Measurements from ENCODE around the gene SLC6A14. TPM values are rescaled to one million over a fixed set of nuclear protein-coding genes. Genes with fewer than 3 reads are reported as not detected.

Gene SLC6A14, protein sequence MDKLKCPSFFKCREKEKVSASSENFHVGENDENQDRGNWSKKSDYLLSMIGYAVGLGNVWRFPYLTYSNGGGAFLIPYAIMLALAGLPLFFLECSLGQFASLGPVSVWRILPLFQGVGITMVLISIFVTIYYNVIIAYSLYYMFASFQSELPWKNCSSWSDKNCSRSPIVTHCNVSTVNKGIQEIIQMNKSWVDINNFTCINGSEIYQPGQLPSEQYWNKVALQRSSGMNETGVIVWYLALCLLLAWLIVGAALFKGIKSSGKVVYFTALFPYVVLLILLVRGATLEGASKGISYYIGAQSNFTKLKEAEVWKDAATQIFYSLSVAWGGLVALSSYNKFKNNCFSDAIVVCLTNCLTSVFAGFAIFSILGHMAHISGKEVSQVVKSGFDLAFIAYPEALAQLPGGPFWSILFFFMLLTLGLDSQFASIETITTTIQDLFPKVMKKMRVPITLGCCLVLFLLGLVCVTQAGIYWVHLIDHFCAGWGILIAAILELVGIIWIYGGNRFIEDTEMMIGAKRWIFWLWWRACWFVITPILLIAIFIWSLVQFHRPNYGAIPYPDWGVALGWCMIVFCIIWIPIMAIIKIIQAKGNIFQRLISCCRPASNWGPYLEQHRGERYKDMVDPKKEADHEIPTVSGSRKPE
- not detected for total RNA-seq
- not detected for polyA plus RNA-seq
- long read RNA-seq, donor 1 = 0 reads
- long read RNA-seq, donor 2 = 0 reads
- long read RNA-seq, donor 3 = 0 reads
- long read RNA-seq, donor 4 = 0 reads

DNA sequence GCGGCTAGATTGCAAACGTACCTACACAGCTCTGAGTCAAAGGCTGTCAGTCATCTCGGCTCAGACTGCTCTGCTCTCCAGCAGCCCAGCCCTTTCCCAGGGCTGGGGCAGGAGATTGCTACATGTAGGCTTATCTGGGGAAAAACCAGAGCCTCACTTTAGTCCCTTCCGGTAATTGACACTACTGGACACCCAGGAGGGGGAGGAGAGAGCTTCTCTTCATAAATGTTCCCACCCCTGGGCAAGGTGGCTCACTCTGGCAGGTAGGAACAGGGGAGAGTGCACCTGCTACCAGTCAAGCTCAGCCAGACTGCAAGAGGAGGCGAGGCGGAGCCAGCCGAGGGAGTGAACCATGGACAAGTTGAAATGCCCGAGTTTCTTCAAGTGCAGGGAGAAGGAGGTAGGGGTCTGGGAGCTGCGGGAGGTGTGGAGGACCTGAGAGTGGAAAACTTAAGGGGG is at the start of gene SLC6A14:
TSS of gene SLC6A14 (plus strand) at position 249 of the 459 bp plus-strand sequence. CDS start at position 353, 104 bp downstream.
- intact Hi-C loops (cut with DNase I) = no loop called here
- Histone ChIP-seq H3K27ac (ENCODE audit: low read length) (no peak within 1 kb of the TSS), H3K9me3 (ENCODE audit: control insufficient read depth, low read length) (no peaks in the 10 kb centered on the region), H3K27me3 (ENCODE audit: control insufficient read depth, insufficient read depth) (no peaks in the 10 kb centered on the region), H3K4me3 (ENCODE audit: low read length) (no peak within 1 kb of the TSS), H3K4me1 (ENCODE audit: control insufficient read depth, insufficient read depth, low read length) (no peaks in the 10 kb centered on the region)
- 66% methylated on average over 9 of the region's 9 CpGs for WGBS
- DNase-seq (no peak), ATAC-seq (no peak)

DNA sequence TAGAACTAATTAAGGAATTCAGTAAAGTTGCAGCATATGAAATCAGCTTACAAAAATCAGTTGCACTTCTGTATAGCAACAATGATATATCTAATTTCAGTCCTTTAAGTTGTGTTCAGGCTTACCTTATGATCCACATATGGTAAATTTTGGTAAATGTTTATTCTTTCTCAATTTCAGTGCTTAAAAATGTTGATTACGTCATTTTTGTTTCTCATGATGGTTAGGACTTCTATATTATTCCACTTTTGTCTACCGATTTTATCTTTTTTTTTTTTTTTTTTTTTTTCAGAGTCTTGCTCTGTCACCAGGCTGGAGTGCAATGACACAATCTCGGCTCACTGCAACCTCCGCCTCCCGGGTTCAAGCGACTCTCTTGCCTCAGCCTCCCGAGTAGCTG is 40.7 kb upstream of the SLC6A14 start:
- no peaks in the 10 kb centered on the region for H3K4me1 ChIP-seq (ENCODE audit: control insufficient read depth, insufficient read depth, low read length)
- H3K9me3 ChIP-seq (ENCODE audit: control insufficient read depth, low read length) = no peaks in the 10 kb centered on the region
- DNase-seq (no peak), ATAC-seq (no peak)
- WGBS = 86% methylated on average over 7 of the region's 7 CpGs
- no peak overlapping the region for H3K4me3 ChIP-seq (ENCODE audit: low read length)
- no peak overlapping the region for H3K27ac ChIP-seq (ENCODE audit: low read length)
- intact Hi-C loops (cut with DNase I) = no loop called here
- H3K27me3 ChIP-seq (ENCODE audit: control insufficient read depth, insufficient read depth) = no peaks in the 10 kb centered on the region

DNA sequence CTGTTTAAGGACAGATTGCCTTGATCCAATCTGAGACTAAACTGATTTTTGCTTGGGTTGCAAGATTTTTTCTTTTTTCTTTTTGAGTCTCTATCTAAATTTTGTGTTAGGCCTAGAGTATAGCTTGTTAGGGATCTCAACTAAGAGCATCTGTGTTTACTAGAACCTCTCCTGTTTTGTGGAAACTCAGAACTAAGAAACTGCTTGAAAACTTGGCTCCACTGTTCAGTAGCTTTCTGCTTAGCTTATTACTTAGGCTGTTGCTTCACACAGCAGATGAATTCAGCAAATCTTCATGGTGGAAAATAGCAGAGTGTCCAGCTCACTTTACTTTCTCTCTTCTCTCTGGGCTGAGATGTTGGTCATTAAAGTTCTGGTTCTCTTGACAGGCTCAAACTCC is 36.7 kb upstream of the SLC6A14 start:
- DNase-seq = no peak
- Histone ChIP-seq H3K4me1 (ENCODE audit: control insufficient read depth, insufficient read depth, low read length) (no peaks in the 10 kb centered on the region), H3K9me3 (ENCODE audit: control insufficient read depth, low read length) (no peaks in the 10 kb centered on the region), H3K4me3 (ENCODE audit: low read length) (no peak overlapping the region), H3K27ac (ENCODE audit: low read length) (no peak overlapping the region), H3K27me3 (ENCODE audit: control insufficient read depth, insufficient read depth) (no peaks in the 10 kb centered on the region)
- no peak for ATAC-seq
- intact Hi-C loops (cut with DNase I) = no loop called here

DNA sequence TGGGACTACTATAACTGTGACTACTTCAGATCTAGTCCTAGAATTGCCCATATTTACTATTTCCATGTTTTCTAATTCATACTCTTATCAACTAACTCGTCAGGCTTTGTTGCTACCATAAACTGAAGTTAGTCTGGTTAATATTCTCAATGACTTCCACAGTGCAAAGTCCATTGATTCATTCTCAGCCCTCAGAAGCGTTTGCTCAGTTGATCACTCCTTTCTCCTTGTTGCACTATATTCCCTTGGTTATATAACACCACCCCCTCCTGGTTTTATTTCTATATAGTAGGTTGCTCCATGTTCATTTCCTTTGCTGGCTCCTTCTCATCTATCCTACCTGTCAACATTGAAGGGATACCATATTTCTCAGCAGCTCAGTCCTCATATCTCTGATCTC is 27.2 kb upstream of the SLC6A14 start:
- H3K27me3 ChIP-seq (ENCODE audit: control insufficient read depth, insufficient read depth) = no peaks in the 10 kb centered on the region
- intact Hi-C loops (cut with DNase I) = no loop called here
- no peaks in the 10 kb centered on the region for H3K9me3 ChIP-seq (ENCODE audit: control insufficient read depth, low read length)
- ATAC-seq = no peak
- no peaks in the 10 kb centered on the region for H3K4me1 ChIP-seq (ENCODE audit: control insufficient read depth, insufficient read depth, low read length)
- 55% methylated on average over 2 of the region's 2 CpGs for WGBS
- H3K27ac ChIP-seq (ENCODE audit: low read length) = no peak overlapping the region
- H3K4me3 ChIP-seq (ENCODE audit: low read length) = no peak overlapping the region
- no peak for DNase-seq

DNA sequence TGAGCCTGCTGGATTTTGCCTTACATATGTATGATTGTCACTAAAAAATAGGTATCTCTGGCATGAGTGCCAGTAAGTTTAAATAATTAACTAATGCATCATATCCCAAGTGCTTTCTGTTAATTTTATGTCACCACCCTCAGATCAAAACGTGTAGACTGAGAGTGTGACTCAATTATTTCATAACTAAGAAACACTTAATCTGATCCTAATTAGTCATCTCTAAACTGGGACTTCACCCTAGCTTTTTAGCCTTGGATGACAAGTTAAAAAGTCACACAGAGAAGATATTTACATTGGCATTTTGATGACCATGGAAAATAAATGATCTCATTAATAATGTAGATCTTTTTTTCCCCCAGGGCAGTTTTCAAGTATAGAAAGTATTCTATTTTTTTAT is 23.1 kb upstream of the SLC6A14 start:
- Histone ChIP-seq H3K9me3 (ENCODE audit: control insufficient read depth, low read length) (no peaks in the 10 kb centered on the region), H3K27me3 (ENCODE audit: control insufficient read depth, insufficient read depth) (no peaks in the 10 kb centered on the region), H3K4me1 (ENCODE audit: control insufficient read depth, insufficient read depth, low read length) (no peaks in the 10 kb centered on the region), H3K27ac (ENCODE audit: low read length) (no peak overlapping the region), H3K4me3 (ENCODE audit: low read length) (no peak overlapping the region)
- DNase-seq (no peak), ATAC-seq (no peak)
- intact Hi-C loops (cut with DNase I) = no loop called here
- 13% methylated on average over 1 of the region's 1 CpG for WGBS

DNA sequence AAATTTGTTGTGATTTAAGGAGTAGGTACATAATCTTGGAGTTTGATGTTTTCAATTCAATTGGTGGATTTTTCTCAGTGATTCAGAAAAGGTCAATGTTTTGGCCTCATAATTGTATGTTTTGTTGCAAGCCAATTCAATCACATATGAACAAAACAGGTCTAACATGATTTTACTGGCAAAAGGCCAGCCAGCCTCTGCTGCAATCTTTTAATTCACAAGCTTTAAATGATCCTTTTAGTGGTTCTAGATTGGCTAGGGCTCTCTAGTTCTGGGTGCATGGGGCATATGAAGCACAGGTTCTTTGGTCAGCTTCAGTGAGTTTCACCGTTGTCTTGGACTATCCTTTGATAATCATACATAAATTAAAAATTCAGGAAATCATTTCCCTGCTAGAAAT is 19.2 kb upstream of the SLC6A14 start:
- 89% methylated on average over 1 of the region's 1 CpG for WGBS
- H3K4me3 ChIP-seq (ENCODE audit: low read length) = no peak overlapping the region
- DNase-seq (no peak), ATAC-seq (no peak)
- H3K9me3 ChIP-seq (ENCODE audit: control insufficient read depth, low read length) = no peaks in the 10 kb centered on the region
- no peaks in the 10 kb centered on the region for H3K4me1 ChIP-seq (ENCODE audit: control insufficient read depth, insufficient read depth, low read length)
- intact Hi-C loops (cut with DNase I) = no loop called here
- no peaks in the 10 kb centered on the region for H3K27me3 ChIP-seq (ENCODE audit: control insufficient read depth, insufficient read depth)
- no peak overlapping the region for H3K27ac ChIP-seq (ENCODE audit: low read length)

DNA sequence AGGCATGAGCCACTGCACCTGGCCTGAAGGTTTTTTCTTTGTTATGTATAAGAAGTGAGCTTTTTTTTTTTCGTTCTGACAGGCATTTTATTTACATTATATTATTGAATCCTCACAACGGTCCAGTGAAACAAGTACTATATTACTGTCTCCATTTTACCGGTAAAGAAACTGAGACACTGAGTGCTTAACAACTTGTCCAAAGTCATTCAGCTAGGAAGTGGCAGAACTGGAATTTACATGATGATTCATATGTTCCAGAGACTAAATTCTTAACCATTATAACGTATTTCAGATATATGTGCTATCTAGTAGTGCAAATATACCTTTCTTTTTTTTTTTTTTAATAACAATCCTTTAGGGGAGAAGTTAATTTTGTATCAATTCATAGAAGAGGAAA is 18.4 kb upstream of the SLC6A14 start:
- intact Hi-C loops (cut with DNase I) = no loop called here
- no peaks in the 10 kb centered on the region for H3K27me3 ChIP-seq (ENCODE audit: control insufficient read depth, insufficient read depth)
- 72% methylated on average over 4 of the region's 4 CpGs for WGBS
- no peak overlapping the region for H3K4me3 ChIP-seq (ENCODE audit: low read length)
- no peak overlapping the region for H3K27ac ChIP-seq (ENCODE audit: low read length)
- DNase-seq (no peak), ATAC-seq (no peak)
- H3K4me1 ChIP-seq (ENCODE audit: control insufficient read depth, insufficient read depth, low read length) = no peaks in the 10 kb centered on the region
- H3K9me3 ChIP-seq (ENCODE audit: control insufficient read depth, low read length) = no peaks in the 10 kb centered on the region

DNA sequence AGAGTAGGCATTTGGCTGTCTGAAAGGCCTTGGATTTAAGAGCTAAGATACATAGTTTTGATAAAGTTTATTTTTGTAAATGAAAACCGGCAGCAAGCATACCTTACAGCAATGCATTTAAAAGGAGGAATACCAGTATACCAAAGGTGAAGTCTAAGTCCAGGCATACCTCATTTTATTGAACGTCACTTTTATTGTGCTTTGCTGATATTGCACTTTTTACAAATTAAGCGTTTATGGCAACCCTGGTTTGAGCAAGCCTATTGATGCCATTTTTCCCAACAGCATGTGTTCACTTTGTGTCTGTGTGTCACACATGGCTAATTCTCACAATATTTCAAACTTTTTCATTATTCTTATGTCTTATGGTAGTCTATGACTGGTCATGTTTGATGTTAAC is 8.4 kb upstream of the SLC6A14 start:
- no peak overlapping the region for H3K4me3 ChIP-seq (ENCODE audit: low read length)
- DNase-seq (no peak), ATAC-seq (no peak)
- WGBS = 91% methylated on average over 3 of the region's 3 CpGs
- intact Hi-C loops (cut with DNase I) = no loop called here
- no peak overlapping the region for H3K27ac ChIP-seq (ENCODE audit: low read length)
- H3K4me1 ChIP-seq (ENCODE audit: control insufficient read depth, insufficient read depth, low read length) = no peaks in the 10 kb centered on the region
- H3K9me3 ChIP-seq (ENCODE audit: control insufficient read depth, low read length) = no peaks in the 10 kb centered on the region
- no peaks in the 10 kb centered on the region for H3K27me3 ChIP-seq (ENCODE audit: control insufficient read depth, insufficient read depth)

DNA sequence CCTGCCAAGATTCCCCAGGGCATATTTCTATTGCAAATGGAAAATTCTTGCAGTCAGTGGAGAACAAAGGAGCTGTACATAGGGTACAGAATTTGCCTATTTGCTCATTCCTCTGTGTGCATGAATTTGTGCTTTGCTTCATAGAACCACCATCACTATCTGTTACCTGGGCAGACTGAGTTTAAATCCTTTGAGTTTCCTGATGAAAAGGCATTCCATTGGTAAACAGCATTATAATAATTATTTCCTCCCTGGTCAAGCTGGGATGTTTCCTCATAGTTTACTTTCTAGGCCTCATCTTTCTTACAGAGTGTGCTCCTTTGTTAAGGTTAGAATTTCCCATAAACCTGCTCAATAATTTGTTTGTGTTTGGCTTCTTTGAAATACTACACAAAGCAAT is 809 bp upstream of the SLC6A14 start:
- intact Hi-C loops (cut with DNase I) = no loop called here

DNA sequence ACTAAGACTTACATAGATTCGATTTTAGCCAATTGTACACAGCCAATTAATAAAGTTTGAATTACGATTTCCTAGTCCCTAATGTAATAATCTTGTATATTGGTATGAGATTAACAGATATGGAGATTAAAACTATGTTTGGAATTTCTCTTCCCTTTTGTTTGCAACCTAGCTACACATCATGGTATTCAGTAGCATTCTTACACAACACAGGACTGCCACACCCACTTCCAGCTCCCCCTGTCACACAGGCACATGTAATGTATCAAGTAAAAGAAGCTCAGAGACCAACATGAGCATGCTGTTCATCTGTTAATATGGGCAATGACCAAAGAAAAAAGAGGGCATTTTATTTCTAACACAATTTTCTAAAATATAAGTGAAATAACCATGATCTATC is 12.8 kb downstream of the SLC6A14 start:
- H3K9me3 ChIP-seq (ENCODE audit: control insufficient read depth, low read length) = no peaks in the 10 kb centered on the region
- H3K4me1 ChIP-seq (ENCODE audit: control insufficient read depth, insufficient read depth, low read length) = no peaks in the 10 kb centered on the region
- DNase-seq (no peak), ATAC-seq (no peak)
- intact Hi-C loops (cut with DNase I) = no loop called here
- H3K4me3 ChIP-seq (ENCODE audit: low read length) = no peak overlapping the region
- 72% methylated on average over 2 of the region's 2 CpGs for WGBS
- no peak overlapping the region for H3K27ac ChIP-seq (ENCODE audit: low read length)
- H3K27me3 ChIP-seq (ENCODE audit: control insufficient read depth, insufficient read depth) = no peaks in the 10 kb centered on the region

More for the DNA sequence above, 809 bp upstream of the SLC6A14 start:
- Histone ChIP-seq H3K9me3 (ENCODE audit: control insufficient read depth, low read length) (no peaks in the 10 kb centered on the region), H3K4me1 (ENCODE audit: control insufficient read depth, insufficient read depth, low read length) (no peaks in the 10 kb centered on the region), H3K4me3 (ENCODE audit: low read length) (no peak overlapping the region), H3K27me3 (ENCODE audit: control insufficient read depth, insufficient read depth) (no peaks in the 10 kb centered on the region), H3K27ac (ENCODE audit: low read length) (no peak overlapping the region)
- no peak for DNase-seq
- ATAC-seq = no peak

DNA sequence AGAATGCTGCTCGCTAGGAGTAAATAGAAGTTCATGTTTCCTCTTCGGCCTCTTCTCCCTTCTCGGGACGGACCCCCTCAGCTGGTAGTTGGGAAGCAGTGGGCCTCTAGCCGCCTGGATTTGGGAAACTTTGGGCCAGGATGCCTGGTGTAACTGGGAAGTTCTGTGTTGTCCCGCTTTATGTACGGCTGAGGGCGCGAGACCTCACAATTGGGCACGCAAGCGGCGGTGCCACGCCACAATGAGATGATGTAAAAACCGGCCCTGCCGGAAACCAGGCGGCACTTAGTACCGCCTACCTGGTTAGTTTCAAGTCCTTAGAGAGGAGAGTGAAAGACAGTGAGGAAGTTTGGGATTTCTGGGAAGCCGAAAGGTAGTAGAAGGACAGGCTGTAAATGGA is 26.4 kb downstream of the SLC6A14 start, which contains the start of gene CT83:
TSS of gene CT83 (minus strand) at position 155 of the 400 bp plus-strand sequence. CDS start at position 35, 120 bp downstream.
- intact Hi-C loops (cut with DNase I) = no loop called here
- ATAC-seq (no peak), DNase-seq (no peak)
- no peak within 1 kb of the TSS for H3K4me3 ChIP-seq (ENCODE audit: low read length)
- 92% methylated on average over 18 of the region's 18 CpGs for WGBS
- no peaks in the 10 kb centered on the region for H3K4me1 ChIP-seq (ENCODE audit: control insufficient read depth, insufficient read depth, low read length)
- no peaks in the 10 kb centered on the region for H3K9me3 ChIP-seq (ENCODE audit: control insufficient read depth, low read length)
- no peak within 1 kb of the TSS for H3K27ac ChIP-seq (ENCODE audit: low read length)
- H3K27me3 ChIP-seq (ENCODE audit: control insufficient read depth, insufficient read depth) = no peaks in the 10 kb centered on the region
